ENCODE results near the gene EXOSC5. TPM values are rescaled to one million over a fixed set of nuclear protein-coding genes. Genes with fewer than 3 reads are reported as not detected.

EXOSC5 gene
- total and polyA plus RNA-seq, 2 of the 4 experiments (the other 2 are of a cell fraction): 19.0 to 25.2 TPM

DNA sequence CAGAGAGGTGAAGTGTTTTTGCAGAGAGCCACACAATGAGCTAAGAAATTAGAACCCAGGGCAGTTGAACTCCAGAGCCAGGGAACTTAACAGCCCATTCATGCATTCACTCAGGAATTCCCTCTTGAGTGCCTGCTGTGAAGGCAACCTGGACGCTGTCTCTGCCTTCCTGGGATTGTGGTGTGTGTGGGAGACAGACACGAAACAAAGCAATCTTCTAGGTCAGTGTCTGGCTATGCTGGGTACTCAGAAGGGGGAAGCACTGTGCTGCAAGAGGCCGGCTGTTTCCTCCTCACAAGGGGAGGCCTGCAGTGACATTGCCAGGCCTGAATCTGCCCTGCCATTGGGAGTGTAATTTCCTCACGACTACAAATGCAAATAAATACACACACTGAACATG is 10.1 kb upstream of the EXOSC5 start:
- Histone ChIP-seq H3K4ac (ENCODE audit: low read depth, low read length) (no peak overlapping the region), H2AFZ (replicated peaks; ENCODE audit: low read length, poor library complexity) (no peak overlapping the region), H3K27me3 (ENCODE audit: control insufficient read depth, insufficient read depth, low read length) (no peaks in the 10 kb centered on the region), H2AK5ac (ENCODE audit: low read depth, low read length) (no peak overlapping the region; the same call in 1 of the 2 replicates), H2BK120ac (ENCODE audit: low read depth, low read length) (no peak overlapping the region), H4K5ac (ENCODE audit: low read depth, low read length) (no peak overlapping the region), H3K4me3 (ENCODE audit: insufficient read depth, low read depth, low read length) (no peak overlapping the region), H3K79me1 (ENCODE audit: low read depth in 1 of 2, low read length in 2 of 2) (peaks cover 5 to 9% of the 10 kb centered on the region in 2 experiments; a peak in 3 of 4 replicates), H4K91ac (ENCODE audit: insufficient read depth, low read depth, low read length) (no peak overlapping the region), H4K8ac (ENCODE audit: low read depth in 2 of 2, low read length in 2 of 2) (no peak overlapping the region), H3K56ac (ENCODE audit: extremely low read depth, insufficient read depth, low read length) (no peak overlapping the region), H3K23ac (ENCODE audit: low read depth, low read length) (no peak overlapping the region), H2BK15ac (ENCODE audit: low read depth, low read length) (no peak overlapping the region), H4K20me1 (ENCODE audit: insufficient read depth, low read length) (no peaks in the 10 kb centered on the region), H2BK5ac (ENCODE audit: low read depth, low read length, poor library complexity, severe bottlenecking) (no peak overlapping the region), H3K27ac (ENCODE audit: insufficient read depth, low read length) (no peak overlapping the region), H3K9me1 (ENCODE audit: insufficient read depth, low read length) (peaks cover 7% of the 10 kb centered on the region; the same call in 1 of the 2 replicates), H3K14ac (replicated peaks; ENCODE audit: low read depth, low read length) (no peak overlapping the region), H3K36me3 (ENCODE audit: control insufficient read depth, insufficient read depth, low read length) (peaks cover 16% of the 10 kb centered on the region), H3K4me2 (ENCODE audit: low read depth, low read length) (no peak overlapping the region), H2BK20ac (ENCODE audit: low read depth, low read length) (no peak overlapping the region), H2AK9ac (replicated peaks; ENCODE audit: low read depth, low read length, poor library complexity) (no peak overlapping the region), H3K4me1 (ENCODE audit: control insufficient read depth, insufficient read depth, low read length) (peaks cover 4% of the 10 kb centered on the region), H3K9me3 (ENCODE audit: control insufficient read depth, insufficient read depth, low read length) (no peaks in the 10 kb centered on the region), H3K18ac (ENCODE audit: low read depth, low read length) (no peak overlapping the region), H3K9ac (ENCODE audit: low read depth, low read length) (no peak overlapping the region)
- ChIA-PET POLR2A (ENCODE audit: unreplicated experiment) (no interaction called here), CTCF (no interaction called here)
- no TSS peak for BruUV-seq (replicated peaks)
- ATAC-seq (ENCODE audit: low read depth) (no peak), DNase-seq (no peak)
- WGBS, 2 experiments (ENCODE audit: extremely low coverage in 2 of 2, insufficient read length in 1 of 2): no CpG with 5 or more reads among the region's 4 CpGs
- intact Hi-C loops (cut with micrococcal nuclease): no loop called here
- TF ChIP-seq, protein P1, sequence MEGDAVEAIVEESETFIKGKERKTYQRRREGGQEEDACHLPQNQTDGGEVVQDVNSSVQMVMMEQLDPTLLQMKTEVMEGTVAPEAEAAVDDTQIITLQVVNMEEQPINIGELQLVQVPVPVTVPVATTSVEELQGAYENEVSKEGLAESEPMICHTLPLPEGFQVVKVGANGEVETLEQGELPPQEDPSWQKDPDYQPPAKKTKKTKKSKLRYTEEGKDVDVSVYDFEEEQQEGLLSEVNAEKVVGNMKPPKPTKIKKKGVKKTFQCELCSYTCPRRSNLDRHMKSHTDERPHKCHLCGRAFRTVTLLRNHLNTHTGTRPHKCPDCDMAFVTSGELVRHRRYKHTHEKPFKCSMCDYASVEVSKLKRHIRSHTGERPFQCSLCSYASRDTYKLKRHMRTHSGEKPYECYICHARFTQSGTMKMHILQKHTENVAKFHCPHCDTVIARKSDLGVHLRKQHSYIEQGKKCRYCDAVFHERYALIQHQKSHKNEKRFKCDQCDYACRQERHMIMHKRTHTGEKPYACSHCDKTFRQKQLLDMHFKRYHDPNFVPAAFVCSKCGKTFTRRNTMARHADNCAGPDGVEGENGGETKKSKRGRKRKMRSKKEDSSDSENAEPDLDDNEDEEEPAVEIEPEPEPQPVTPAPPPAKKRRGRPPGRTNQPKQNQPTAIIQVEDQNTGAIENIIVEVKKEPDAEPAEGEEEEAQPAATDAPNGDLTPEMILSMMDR (conservative IDR thresholded peaks at IDR 0.05; ENCODE audit: low read depth, low read length): no peak
- TF ChIP-seq, protein P2, sequence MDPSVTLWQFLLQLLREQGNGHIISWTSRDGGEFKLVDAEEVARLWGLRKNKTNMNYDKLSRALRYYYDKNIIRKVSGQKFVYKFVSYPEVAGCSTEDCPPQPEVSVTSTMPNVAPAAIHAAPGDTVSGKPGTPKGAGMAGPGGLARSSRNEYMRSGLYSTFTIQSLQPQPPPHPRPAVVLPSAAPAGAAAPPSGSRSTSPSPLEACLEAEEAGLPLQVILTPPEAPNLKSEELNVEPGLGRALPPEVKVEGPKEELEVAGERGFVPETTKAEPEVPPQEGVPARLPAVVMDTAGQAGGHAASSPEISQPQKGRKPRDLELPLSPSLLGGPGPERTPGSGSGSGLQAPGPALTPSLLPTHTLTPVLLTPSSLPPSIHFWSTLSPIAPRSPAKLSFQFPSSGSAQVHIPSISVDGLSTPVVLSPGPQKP (IDR thresholded peaks at IDR 0.05; ENCODE audit: borderline replicate concordance, low read depth, low read length): no peak
- TF ChIP-seq, protein P3, sequence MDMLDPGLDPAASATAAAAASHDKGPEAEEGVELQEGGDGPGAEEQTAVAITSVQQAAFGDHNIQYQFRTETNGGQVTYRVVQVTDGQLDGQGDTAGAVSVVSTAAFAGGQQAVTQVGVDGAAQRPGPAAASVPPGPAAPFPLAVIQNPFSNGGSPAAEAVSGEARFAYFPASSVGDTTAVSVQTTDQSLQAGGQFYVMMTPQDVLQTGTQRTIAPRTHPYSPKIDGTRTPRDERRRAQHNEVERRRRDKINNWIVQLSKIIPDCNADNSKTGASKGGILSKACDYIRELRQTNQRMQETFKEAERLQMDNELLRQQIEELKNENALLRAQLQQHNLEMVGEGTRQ (IDR thresholded peaks at IDR 0.05; ENCODE audit: low read depth, low read length): no peak
- TF ChIP-seq RAD21 (IDR thresholded peaks at IDR 0.05; ENCODE audit: low read length): no peak
- no peak for TF ChIP-seq RCOR1 (IDR thresholded peaks at IDR 0.05; ENCODE audit: insufficient replicate concordance, low read length)
- TF ChIP-seq MAZ (IDR thresholded peaks at IDR 0.05; ENCODE audit: borderline replicate concordance, low read depth, low read length): no peak
- no peak for TF ChIP-seq POLR2A (IDR thresholded peaks at IDR 0.05; ENCODE audit: low read depth, low read length)
- no peak for TF ChIP-seq CEBPB (IDR thresholded peaks at IDR 0.05; ENCODE audit: low read depth, low read length)
- TF ChIP-seq NFE2L2 (IDR thresholded peaks at IDR 0.05; ENCODE audit: low read depth, low read length): no peak
- dilution Hi-C loops (cut with HindIII; ENCODE audit: low sequenced_read_pairs, unreplicated experiment): no loop called here
- in situ Hi-C loops (cut with MboI; ENCODE audit: low sequenced_read_pairs): no loop called here
